HG02981 (cell line): ENCODE measurements around the gene CYRIA.

Experiments
- ATAC-seq: cut with Tn5 transposase; IDR thresholded peaks from one replicate; pipeline ENCODE4 v1.9.1; 2021; ENCODE audit warnings: mild to moderate bottlenecking, moderate library complexity; ENCODE audit not compliant: unreplicated experiment

The CYRIA gene

GRCh38 chr2:16665748-16666448, at the start of gene CYRIA:
Gene CYRIA, minus strand, starts transcription at chr2:16665834. Its CDS starts 77,715 bp downstream, at chr2:16588119.
- peak; percentile 56 for ATAC-seq

- peak; percentile 67 for ATAC-seq
These were observed 47.4 kb upstream of the CYRIA start for GRCh38 chr2:16713011-16713423.

GRCh38 chr2:16709769-16710168, 44.1 kb upstream of the CYRIA start:
- ATAC-seq = no peak

- no peak for ATAC-seq
These were observed 42.5 kb upstream of the CYRIA start for GRCh38 chr2:16708173-16708572.

GRCh38 chr2:16707014-16707623, 41.5 kb upstream of the CYRIA start:
- ATAC-seq = no peak

GRCh38 chr2:16700551-16701259, 35.1 kb upstream of the CYRIA start:
- ATAC-seq = no peak

- no peak for ATAC-seq
These were observed 28.2 kb upstream of the CYRIA start for GRCh38 chr2:16693854-16694253.

GRCh38 chr2:16691261-16691660, 25.6 kb upstream of the CYRIA start:
- no peak for ATAC-seq

GRCh38 chr2:16687955-16688354, 22.3 kb upstream of the CYRIA start:
- no peak for ATAC-seq

GRCh38 chr2:16687222-16687621, 21.6 kb upstream of the CYRIA start:
- ATAC-seq = no peak

- no peak for ATAC-seq
These were observed 21.0 kb upstream of the CYRIA start for GRCh38 chr2:16686641-16687040.

GRCh38 chr2:16685340-16685715, 19.7 kb upstream of the CYRIA start:
- ATAC-seq = no peak

GRCh38 chr2:16684676-16685339, 19.2 kb upstream of the CYRIA start:
- ATAC-seq = no peak

- ATAC-seq = no peak
These were observed 17.9 kb upstream of the CYRIA start for GRCh38 chr2:16683576-16683975.

- no peak for ATAC-seq
These were observed 16.9 kb upstream of the CYRIA start for GRCh38 chr2:16682431-16683118.

- no peak for ATAC-seq
These were observed 15.1 kb upstream of the CYRIA start for GRCh38 chr2:16680781-16681180.

- no peak for ATAC-seq
These were observed 14.7 kb upstream of the CYRIA start for GRCh38 chr2:16680304-16680703.

GRCh38 chr2:16678964-16679363, 13.3 kb upstream of the CYRIA start:
- ATAC-seq = no peak

GRCh38 chr2:16677875-16678274, 12.2 kb upstream of the CYRIA start:
- no peak for ATAC-seq

GRCh38 chr2:16675781-16676180, 10.1 kb upstream of the CYRIA start:
- ATAC-seq = no peak

- no peak for ATAC-seq
These were observed 8.5 kb upstream of the CYRIA start for GRCh38 chr2:16674154-16674553.
